ENCODE measurements around the gene GNB1.

Gene GNB1

DNA sequence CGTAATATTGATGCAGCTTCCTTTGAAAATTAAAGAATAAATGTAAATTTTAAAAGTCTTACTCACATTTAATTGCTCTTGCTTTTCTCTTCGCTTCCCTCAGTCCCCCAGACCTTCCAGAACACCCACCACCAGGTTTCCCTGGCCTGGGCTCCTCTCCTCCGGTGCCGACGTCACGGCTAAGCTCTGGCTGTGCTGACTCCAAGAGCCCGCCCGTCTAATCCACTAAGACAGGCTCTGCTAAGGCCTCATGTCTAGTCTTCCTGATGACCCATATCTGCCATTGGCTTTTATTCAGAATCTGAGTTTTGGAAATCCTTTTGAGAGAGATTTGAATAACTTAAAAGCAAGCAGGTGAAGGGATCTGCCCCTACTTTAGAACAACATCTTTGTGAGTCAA lies 58.7 kb downstream of the GNB1 start:
- TF ChIP-seq TAF1 (IDR thresholded peaks at IDR 0.05; ENCODE audit: low read depth) (no peak), FOXM1 (IDR thresholded peaks at IDR 0.05; ENCODE audit: borderline replicate concordance, low read depth) (no peak), YY1 (IDR thresholded peaks at IDR 0.05; ENCODE audit: low read depth) (no peak), CREB1 (IDR thresholded peaks at IDR 0.05; ENCODE audit: low read depth) (no peak)
- TF ChIP-seq, protein P1, sequence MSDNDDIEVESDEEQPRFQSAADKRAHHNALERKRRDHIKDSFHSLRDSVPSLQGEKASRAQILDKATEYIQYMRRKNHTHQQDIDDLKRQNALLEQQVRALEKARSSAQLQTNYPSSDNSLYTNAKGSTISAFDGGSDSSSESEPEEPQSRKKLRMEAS (IDR thresholded peaks at IDR 0.05) = no peak

DNA sequence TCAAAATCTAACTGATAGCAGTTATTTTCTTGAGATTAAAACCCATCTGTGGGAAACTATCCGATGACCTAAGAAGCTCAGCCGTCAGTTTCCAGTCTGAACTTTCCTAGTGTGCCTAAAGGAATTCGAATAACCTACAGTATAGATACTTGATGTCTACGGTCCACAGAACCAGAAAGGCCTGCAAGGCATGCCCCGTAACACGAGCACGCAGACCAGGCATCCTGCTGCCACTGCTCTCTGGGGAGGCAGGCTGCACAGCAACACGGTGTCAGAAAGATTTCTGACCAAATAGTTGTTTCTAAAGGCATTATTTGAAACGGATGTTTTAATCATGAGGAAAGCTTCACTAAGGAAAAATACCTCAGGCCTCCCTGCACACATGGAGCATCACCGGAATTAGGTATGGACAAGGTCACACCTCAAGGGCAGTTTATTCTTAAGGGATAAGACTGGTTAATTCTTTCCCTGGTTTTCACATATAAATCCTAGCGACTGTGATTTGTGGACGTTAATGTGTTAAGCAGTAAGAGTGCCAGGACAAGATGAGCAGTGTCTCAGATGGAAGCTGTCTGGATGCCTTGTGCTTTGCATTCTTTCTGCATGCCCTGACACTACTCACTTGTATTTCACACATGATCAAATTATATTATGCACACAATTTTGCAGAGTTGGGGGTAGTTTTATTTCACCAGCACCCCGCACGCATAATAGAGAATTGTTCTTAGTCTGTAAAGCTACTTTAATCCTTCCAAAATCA lies 63.6 kb downstream of the GNB1 start:
- TF ChIP-seq EP300 (IDR thresholded peaks at IDR 0.05; ENCODE audit: borderline replicate concordance) = no peak
- no peak for TF ChIP-seq TEAD4 (IDR thresholded peaks at IDR 0.05)
- no peak for TF ChIP-seq CEBPB (IDR thresholded peaks at IDR 0.05)
- TF ChIP-seq NFIC (IDR thresholded peaks at IDR 0.05) = no peak
- no peak for TF ChIP-seq CREB1 (IDR thresholded peaks at IDR 0.05; ENCODE audit: low read depth)
- TF ChIP-seq, protein P1 (IDR thresholded peaks at IDR 0.05) = no peak
- TF ChIP-seq TCF12 (IDR thresholded peaks at IDR 0.05; ENCODE audit: low read depth) = no peak
- TF ChIP-seq TAF1 (IDR thresholded peaks at IDR 0.05; ENCODE audit: low read depth) = no peak
- TF ChIP-seq RAD21 (IDR thresholded peaks at IDR 0.05; ENCODE audit: low read depth) = no peak
- TF ChIP-seq, protein P2, sequence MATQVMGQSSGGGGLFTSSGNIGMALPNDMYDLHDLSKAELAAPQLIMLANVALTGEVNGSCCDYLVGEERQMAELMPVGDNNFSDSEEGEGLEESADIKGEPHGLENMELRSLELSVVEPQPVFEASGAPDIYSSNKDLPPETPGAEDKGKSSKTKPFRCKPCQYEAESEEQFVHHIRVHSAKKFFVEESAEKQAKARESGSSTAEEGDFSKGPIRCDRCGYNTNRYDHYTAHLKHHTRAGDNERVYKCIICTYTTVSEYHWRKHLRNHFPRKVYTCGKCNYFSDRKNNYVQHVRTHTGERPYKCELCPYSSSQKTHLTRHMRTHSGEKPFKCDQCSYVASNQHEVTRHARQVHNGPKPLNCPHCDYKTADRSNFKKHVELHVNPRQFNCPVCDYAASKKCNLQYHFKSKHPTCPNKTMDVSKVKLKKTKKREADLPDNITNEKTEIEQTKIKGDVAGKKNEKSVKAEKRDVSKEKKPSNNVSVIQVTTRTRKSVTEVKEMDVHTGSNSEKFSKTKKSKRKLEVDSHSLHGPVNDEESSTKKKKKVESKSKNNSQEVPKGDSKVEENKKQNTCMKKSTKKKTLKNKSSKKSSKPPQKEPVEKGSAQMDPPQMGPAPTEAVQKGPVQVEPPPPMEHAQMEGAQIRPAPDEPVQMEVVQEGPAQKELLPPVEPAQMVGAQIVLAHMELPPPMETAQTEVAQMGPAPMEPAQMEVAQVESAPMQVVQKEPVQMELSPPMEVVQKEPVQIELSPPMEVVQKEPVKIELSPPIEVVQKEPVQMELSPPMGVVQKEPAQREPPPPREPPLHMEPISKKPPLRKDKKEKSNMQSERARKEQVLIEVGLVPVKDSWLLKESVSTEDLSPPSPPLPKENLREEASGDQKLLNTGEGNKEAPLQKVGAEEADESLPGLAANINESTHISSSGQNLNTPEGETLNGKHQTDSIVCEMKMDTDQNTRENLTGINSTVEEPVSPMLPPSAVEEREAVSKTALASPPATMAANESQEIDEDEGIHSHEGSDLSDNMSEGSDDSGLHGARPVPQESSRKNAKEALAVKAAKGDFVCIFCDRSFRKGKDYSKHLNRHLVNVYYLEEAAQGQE (IDR thresholded peaks at IDR 0.05; ENCODE audit: low read depth) = no peak
- TF ChIP-seq ZBTB7A (IDR thresholded peaks at IDR 0.05; ENCODE audit: low read depth) = no peak
- no peak for TF ChIP-seq EGR1 (IDR thresholded peaks at IDR 0.05)
- no peak for TF ChIP-seq USF1 (IDR thresholded peaks at IDR 0.05)
- TF ChIP-seq YY1 (IDR thresholded peaks at IDR 0.05; ENCODE audit: low read depth) = no peak
- no peak for TF ChIP-seq FOXM1 (IDR thresholded peaks at IDR 0.05; ENCODE audit: borderline replicate concordance, low read depth)

DNA sequence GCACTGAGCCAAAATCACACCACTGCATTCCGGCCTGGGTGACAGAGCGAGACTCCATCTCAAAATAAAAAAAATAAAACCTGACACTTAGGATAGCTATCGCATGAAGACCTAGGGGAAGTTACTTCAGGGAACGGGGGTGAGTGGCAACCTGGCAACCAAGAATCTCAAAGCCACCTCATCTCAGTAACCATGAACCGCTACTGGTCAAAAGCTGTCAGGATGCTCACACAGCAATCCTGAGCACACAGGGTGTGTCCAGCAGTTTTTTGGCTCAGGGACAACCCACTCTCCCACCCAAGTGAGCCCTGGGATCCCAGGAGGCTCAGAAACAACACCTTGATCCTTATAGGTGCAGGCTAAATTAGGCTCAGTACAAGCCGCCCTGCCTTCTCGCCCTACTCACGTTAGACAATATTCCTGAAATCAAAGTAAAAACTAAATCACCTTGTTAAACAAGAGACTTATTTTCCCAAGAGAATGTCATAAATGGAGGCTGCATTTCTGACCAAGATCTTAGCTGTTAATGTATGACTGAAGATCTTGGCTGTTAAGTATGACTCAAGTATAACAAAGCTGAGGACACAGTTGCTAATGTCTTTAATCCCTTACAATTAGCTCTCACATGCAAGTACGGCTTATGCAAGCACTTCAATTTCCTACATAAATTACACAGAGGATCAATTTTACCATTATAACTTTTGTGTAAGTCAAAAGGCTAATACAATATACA lies 64.4 kb downstream of the GNB1 start:
- TF ChIP-seq RAD21 (IDR thresholded peaks at IDR 0.05; ENCODE audit: low read depth) = no peak
- no peak for TF ChIP-seq CREB1 (IDR thresholded peaks at IDR 0.05; ENCODE audit: low read depth)
- TF ChIP-seq, protein P1 (IDR thresholded peaks at IDR 0.05) = no peak
- TF ChIP-seq EP300 (IDR thresholded peaks at IDR 0.05; ENCODE audit: borderline replicate concordance) = no peak
- no peak for TF ChIP-seq YY1 (IDR thresholded peaks at IDR 0.05; ENCODE audit: low read depth)
- no peak for TF ChIP-seq FOXM1 (IDR thresholded peaks at IDR 0.05; ENCODE audit: borderline replicate concordance, low read depth)
- TF ChIP-seq, protein P2 (IDR thresholded peaks at IDR 0.05; ENCODE audit: low read depth) = no peak
- TF ChIP-seq TAF1 (IDR thresholded peaks at IDR 0.05; ENCODE audit: low read depth) = no peak
- no peak for TF ChIP-seq NFIC (IDR thresholded peaks at IDR 0.05)
- no peak for TF ChIP-seq CEBPB (IDR thresholded peaks at IDR 0.05)
- TF ChIP-seq ZBTB7A (IDR thresholded peaks at IDR 0.05; ENCODE audit: low read depth) = no peak
- TF ChIP-seq USF1 (IDR thresholded peaks at IDR 0.05) = no peak
- no peak for TF ChIP-seq EGR1 (IDR thresholded peaks at IDR 0.05)
- no peak for TF ChIP-seq TCF12 (IDR thresholded peaks at IDR 0.05; ENCODE audit: low read depth)
- no peak for TF ChIP-seq TEAD4 (IDR thresholded peaks at IDR 0.05)

DNA sequence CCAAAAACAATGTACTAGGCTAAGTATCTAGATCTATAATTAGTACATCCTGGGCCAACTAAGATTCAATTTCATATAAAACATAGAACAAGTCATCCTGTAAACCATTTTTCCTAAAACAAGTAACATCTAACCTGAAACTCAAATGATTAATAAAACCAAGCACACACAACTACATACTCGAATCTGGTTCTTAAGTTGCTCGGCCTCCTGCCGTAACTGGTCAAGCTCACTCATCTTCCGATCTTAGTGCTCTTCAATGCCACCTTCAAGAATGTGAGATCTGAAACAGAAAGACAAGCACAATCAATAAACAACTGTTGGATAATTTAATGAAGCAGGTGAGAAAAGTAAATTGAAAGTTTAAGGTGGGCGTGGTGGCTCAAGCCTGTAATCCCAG lies 65.7 kb downstream of the GNB1 start:
- TF ChIP-seq YY1 (IDR thresholded peaks at IDR 0.05; ENCODE audit: low read depth) (no peak), NFIC (IDR thresholded peaks at IDR 0.05) (no peak), USF1 (IDR thresholded peaks at IDR 0.05) (no peak), ZBTB7A (IDR thresholded peaks at IDR 0.05; ENCODE audit: low read depth) (no peak), CEBPB (IDR thresholded peaks at IDR 0.05) (no peak), TAF1 (IDR thresholded peaks at IDR 0.05; ENCODE audit: low read depth) (no peak), TEAD4 (IDR thresholded peaks at IDR 0.05) (no peak), RAD21 (IDR thresholded peaks at IDR 0.05; ENCODE audit: low read depth) (no peak), TCF12 (IDR thresholded peaks at IDR 0.05; ENCODE audit: low read depth) (no peak), EP300 (IDR thresholded peaks at IDR 0.05; ENCODE audit: borderline replicate concordance) (no peak), FOXM1 (IDR thresholded peaks at IDR 0.05; ENCODE audit: borderline replicate concordance, low read depth) (no peak), EGR1 (IDR thresholded peaks at IDR 0.05) (no peak), CREB1 (IDR thresholded peaks at IDR 0.05; ENCODE audit: low read depth) (no peak)
- TF ChIP-seq, protein P2 (IDR thresholded peaks at IDR 0.05; ENCODE audit: low read depth) = no peak
- TF ChIP-seq, protein P1 (IDR thresholded peaks at IDR 0.05) = no peak
